ENCODE measurements around the gene CMC1. TPM values are rescaled to one million over a fixed set of nuclear protein-coding genes. Genes with fewer than 3 reads are reported as not detected.
"Not testable (repeated sequence)": the region's sequence is repeated elsewhere in the genome, so short reads cannot be mapped to it uniquely, and the experiment has no call there.

Gene CMC1
- 22.3 TPM for total RNA-seq
- long read RNA-seq, full-length matches to known transcripts, result 18 of 23 reads
- long read RNA-seq, partial matches to known transcripts, result 0 of 23 reads
- long read RNA-seq, other reads (novel, unspliced or antisense), result 5 of 23 reads

GRCh38 chr3:28241221-28242160, at the start of gene CMC1:
Gene CMC1 (plus strand): TSS chr3:28241619. CDS start chr3:28241794, 175 bp downstream.
- intact Hi-C loops (cut with DNase I), result loop anchor here (5.0 kb wide), 1 partner anchor 106 kb away; the partner anchor contains the start of genes AZI2 and ZCWPW2
- DNase-seq (ENCODE audit: low spot score), result peak; percentile 99

GRCh38 chr3:28198161-28198560, 43.3 kb upstream of the CMC1 start:
- intact Hi-C loops (cut with DNase I), result no loop called here
- no peak for DNase-seq (ENCODE audit: low spot score)

GRCh38 chr3:28198974-28199373, 42.4 kb upstream of the CMC1 start:
- DNase-seq (ENCODE audit: low spot score), result no peak
- intact Hi-C loops (cut with DNase I), result no loop called here

- intact Hi-C loops (cut with DNase I); DNase-seq (ENCODE audit: low spot score): not testable (repeated sequence)
These were observed 41.8 kb upstream of the CMC1 start for GRCh38 chr3:28199643-28200042.

- intact Hi-C loops (cut with DNase I), result not testable (repeated sequence)
These were observed 41.0 kb upstream of the CMC1 start for GRCh38 chr3:28200366-28200848.

GRCh38 chr3:28206479-28206878, 34.9 kb upstream of the CMC1 start:
- intact Hi-C loops (cut with DNase I), result no loop called here

More at GRCh38 chr3:28200366-28200848, 41.0 kb upstream of the CMC1 start:
- not testable (repeated sequence) for DNase-seq (ENCODE audit: low spot score)

GRCh38 chr3:28207000-28207733, 34.3 kb upstream of the CMC1 start:
- intact Hi-C loops (cut with DNase I), result no loop called here

More at GRCh38 chr3:28206479-28206878, 34.9 kb upstream of the CMC1 start:
- no peak for DNase-seq (ENCODE audit: low spot score)

GRCh38 chr3:28210968-28211713, 30.3 kb upstream of the CMC1 start:
- DNase-seq (ENCODE audit: low spot score), result no peak

More at GRCh38 chr3:28207000-28207733, 34.3 kb upstream of the CMC1 start:
- no peak for DNase-seq (ENCODE audit: low spot score)

GRCh38 chr3:28212681-28213080, 28.7 kb upstream of the CMC1 start:
- DNase-seq (ENCODE audit: low spot score), result no peak
- intact Hi-C loops (cut with DNase I), result no loop called here

More at GRCh38 chr3:28210968-28211713, 30.3 kb upstream of the CMC1 start:
- intact Hi-C loops (cut with DNase I), result no loop called here

GRCh38 chr3:28215407-28215806, 26.0 kb upstream of the CMC1 start:
- no peak for DNase-seq (ENCODE audit: low spot score)
- intact Hi-C loops (cut with DNase I), result no loop called here

GRCh38 chr3:28218071-28218916, 23.1 kb upstream of the CMC1 start:
- no peak for DNase-seq (ENCODE audit: low spot score)
- intact Hi-C loops (cut with DNase I), result no loop called here

GRCh38 chr3:28218917-28219198, 22.6 kb upstream of the CMC1 start:
- intact Hi-C loops (cut with DNase I), result no loop called here

GRCh38 chr3:28224430-28224829, 17.0 kb upstream of the CMC1 start:
- DNase-seq (ENCODE audit: low spot score), result no peak
- intact Hi-C loops (cut with DNase I), result no loop called here

More at GRCh38 chr3:28218917-28219198, 22.6 kb upstream of the CMC1 start:
- DNase-seq (ENCODE audit: low spot score), result no peak

- intact Hi-C loops (cut with DNase I), result no loop called here
- no peak for DNase-seq (ENCODE audit: low spot score)
These were observed 15.4 kb upstream of the CMC1 start for GRCh38 chr3:28226020-28226419.

GRCh38 chr3:28228623-28229022, 12.8 kb upstream of the CMC1 start:
- DNase-seq (ENCODE audit: low spot score), result no peak

GRCh38 chr3:28232659-28233058, 8.8 kb upstream of the CMC1 start:
- intact Hi-C loops (cut with DNase I), result no loop called here
- DNase-seq (ENCODE audit: low spot score), result no peak

More at GRCh38 chr3:28228623-28229022, 12.8 kb upstream of the CMC1 start:
- intact Hi-C loops (cut with DNase I), result no loop called here

GRCh38 chr3:28234454-28234853, 7.0 kb upstream of the CMC1 start:
- DNase-seq (ENCODE audit: low spot score), result no peak
- intact Hi-C loops (cut with DNase I), result no loop called here

- intact Hi-C loops (cut with DNase I), result no loop called here
- DNase-seq (ENCODE audit: low spot score), result no peak
These were observed 2.3 kb upstream of the CMC1 start for GRCh38 chr3:28239108-28239507.
